MG63 (cell line): Measurements from ENCODE around the gene SATB1. TPM values are rescaled to one million over a fixed set of nuclear protein-coding genes. Genes with fewer than 3 reads are reported as not detected.
"Not testable (repeated sequence)": the region's sequence is repeated elsewhere in the genome, so short reads cannot be mapped to it uniquely, and the experiment has no call there.

Experiments used
- DNase-seq: peaks from one replicate; pipeline ENCODE4 v3.0.0-alpha.2; 2020
- H3K27me3 ChIP-seq: fragments of 250-450 bp; sonication (Bioruptor Pico); 2 replicates; pipeline ENCODE4 v1.5.1; 2020; ENCODE audit warnings: mild to moderate bottlenecking, moderate library complexity
- H3K36me3 ChIP-seq: fragments of 250-450 bp; sonication (Bioruptor Pico); 2 replicates; pipeline ENCODE4 v1.5.1; 2020; ENCODE audit warnings: mild to moderate bottlenecking, moderate library complexity
- H3K4me3 ChIP-seq: fragments of 250-450 bp; sonication (Bioruptor Pico); 2 replicates; pipeline ENCODE4 v1.5.1; 2020; ENCODE audit warnings: mild to moderate bottlenecking, moderate library complexity
- H3K9me3 ChIP-seq: fragments of 250-450 bp; sonication (Bioruptor Pico); 2 replicates; pipeline ENCODE4 v1.5.1; 2020; ENCODE audit warnings: mild to moderate bottlenecking, moderate library complexity
- total RNA-seq: library from RNA; depleted of rRNA; stranded (reverse); fragments of >200 nt; shearing (Covaris generic); gene quantifications from 2 replicates; pipeline ENCODE4 v1.2.3, GENCODE V29; 2014; ENCODE audit warnings: low replicate concordance; rRNA removed

SATB1 gene
- total RNA-seq = not detected in 2 replicates

DNA sequence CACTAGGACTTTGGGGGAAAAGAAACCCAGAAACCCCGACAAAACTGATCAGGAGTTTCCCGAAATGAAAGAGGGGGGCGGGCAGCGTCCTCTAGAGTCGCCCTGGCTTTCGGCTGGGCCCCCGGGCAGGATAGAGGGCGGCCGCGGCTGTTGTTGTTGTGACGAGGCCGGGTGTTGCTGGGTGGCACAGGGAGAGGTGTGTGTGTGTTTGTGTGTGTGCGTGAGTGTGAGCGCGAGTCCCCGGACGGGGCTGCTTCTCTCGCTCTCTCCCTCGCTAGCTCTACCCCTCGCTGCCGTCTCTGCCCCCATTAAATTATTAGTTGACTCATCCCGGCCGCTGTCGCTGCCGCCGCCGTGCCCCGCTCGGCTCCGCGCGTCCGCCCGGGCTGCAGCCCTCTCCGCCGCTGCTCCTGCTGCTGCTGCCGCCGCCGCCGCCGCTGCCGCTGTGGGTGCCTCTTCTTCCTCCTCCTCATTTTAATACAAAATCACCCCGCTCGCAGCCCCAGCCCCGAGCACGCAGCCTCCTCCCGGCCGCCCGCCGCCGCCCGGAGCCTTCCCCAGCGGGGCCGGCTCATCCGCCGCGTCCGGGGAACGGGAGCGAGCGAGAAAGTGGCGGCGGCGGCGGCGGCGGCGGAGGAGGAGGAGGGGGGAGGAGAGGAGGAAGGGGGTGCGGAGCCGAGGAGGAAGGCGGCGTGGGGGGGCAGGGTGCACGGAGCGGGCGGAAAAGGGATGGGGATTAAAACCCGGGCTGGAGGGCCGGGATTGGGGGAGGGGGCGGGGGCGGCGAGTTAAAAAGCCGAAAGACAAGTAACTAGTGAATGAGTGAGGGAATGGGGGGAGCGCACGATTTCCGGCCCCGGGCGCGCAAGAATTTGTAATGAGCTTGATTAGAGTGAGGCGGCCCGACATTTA lies at the start of gene SATB1:
TSS of gene SATB1 (minus strand) at position 611 of the 912 bp plus-strand sequence. CDS start 4,372 bp downstream, outside the sequence.
- peak within 1 kb of the TSS; percentile 39 for H3K4me3 ChIP-seq
- DNase-seq = peak; percentile 24
- peaks cover 16% of the 10 kb centered on the region; the same call in 1 of the 2 replicates for H3K27me3 ChIP-seq
- H3K36me3 ChIP-seq = no peaks in the 10 kb centered on the region
- H3K9me3 ChIP-seq = no peaks in the 10 kb centered on the region

DNA sequence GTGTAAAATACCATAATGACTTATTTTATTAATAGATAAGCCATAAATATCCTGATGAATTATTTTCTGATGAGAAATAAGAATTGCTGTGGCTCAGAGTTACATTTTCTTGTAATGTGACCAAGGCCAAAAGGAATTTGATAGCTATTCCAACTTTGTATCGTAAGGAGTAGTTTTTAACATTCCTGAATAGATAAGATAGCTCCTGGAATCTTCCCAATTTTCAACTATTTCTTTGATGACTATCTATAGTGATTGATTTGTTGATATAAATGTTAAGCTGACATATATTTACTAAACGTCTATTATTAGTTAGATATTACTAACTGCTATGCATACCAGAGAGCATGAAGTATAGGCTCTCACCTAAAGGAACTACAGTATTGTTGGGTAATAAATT lies 49.1 kb upstream of the SATB1 start:
- Histone ChIP-seq H3K9me3 (no peaks in the 10 kb centered on the region), H3K36me3 (no peaks in the 10 kb centered on the region), H3K27me3 (no peaks in the 10 kb centered on the region), H3K4me3 (no peak overlapping the region)
- no peak for DNase-seq

DNA sequence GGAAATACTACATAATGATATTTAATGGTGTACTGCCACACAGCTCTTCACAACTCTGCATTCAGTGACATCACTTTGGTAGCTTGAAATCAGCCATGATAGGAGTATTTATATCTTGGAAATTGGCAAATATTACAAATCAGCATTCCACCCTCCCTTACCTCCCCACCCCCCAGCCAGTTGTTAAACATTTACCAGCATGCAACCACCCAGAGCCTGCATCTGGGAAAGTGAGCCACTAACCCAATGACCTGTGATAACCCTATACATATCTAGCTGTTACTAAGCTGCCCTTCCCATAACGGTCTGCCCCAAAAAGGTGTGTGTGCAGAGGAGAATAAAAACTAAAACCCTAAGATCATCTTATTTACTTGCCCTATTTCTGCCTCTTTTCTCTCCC lies 44.6 kb upstream of the SATB1 start:
- DNase-seq = no peak
- H3K9me3 ChIP-seq = no peaks in the 10 kb centered on the region
- H3K36me3 ChIP-seq = no peaks in the 10 kb centered on the region
- H3K27me3 ChIP-seq = no peaks in the 10 kb centered on the region
- H3K4me3 ChIP-seq = no peak overlapping the region

DNA sequence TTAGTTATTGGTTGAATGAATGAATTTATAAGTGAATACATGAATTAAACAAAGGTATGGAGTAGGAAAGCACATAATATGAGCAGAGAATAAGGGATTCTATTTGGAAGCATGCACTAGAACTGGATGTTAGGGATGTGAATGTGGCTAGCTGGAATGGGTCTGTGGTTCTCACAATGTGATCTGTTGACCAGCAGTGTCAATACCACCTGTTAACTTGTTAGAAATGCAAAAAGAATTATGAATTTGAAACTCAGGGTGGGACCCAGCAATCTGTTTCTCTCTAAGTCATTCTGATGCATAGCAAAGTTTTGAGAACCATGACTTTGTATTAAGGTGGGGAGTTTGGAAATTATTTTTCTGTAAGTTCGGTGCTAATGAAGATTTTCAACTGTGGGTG lies 41.0 kb upstream of the SATB1 start:
- no peaks in the 10 kb centered on the region for H3K27me3 ChIP-seq
- H3K9me3 ChIP-seq = no peaks in the 10 kb centered on the region
- no peaks in the 10 kb centered on the region for H3K36me3 ChIP-seq
- DNase-seq = no peak
- H3K4me3 ChIP-seq = no peak overlapping the region

DNA sequence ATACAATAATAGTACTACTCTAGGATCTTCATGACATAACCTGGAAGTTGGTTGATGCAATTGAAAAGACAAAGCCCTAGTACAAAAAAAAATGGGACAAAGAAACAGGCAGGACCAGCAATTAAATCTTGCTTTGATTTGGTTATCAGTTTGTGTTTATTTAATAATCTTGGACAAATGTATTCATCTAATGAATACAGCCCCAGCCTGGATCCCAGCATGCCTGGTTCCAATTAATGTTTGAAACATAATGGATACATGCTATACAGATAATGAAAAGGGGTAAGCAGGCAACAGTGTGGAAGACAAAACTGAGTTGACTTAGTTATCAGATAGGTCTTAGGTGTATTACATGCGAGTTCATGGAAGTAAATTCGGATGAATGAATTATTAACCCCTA lies 29.6 kb upstream of the SATB1 start:
- Histone ChIP-seq H3K4me3 (no peak overlapping the region), H3K9me3 (no peaks in the 10 kb centered on the region), H3K36me3 (no peaks in the 10 kb centered on the region), H3K27me3 (no peaks in the 10 kb centered on the region)
- no peak for DNase-seq

DNA sequence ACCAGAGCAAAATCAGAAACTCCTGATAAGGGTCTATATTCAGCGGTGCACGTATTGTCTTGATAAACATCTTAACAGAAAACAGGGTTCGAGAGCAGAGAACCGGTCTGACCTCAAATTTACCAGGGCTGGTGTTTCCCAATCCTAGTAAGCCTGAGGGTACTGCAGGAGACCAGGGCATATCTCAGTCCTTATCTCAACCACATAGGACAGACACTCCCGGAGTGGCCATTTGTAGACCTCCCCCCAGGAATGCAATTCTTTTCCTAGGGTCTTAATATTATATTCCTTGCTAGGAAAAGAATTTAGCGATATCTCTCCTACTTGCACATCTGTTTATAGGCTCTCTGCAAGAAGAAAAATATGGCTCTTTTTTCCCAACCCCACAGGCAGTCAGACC lies 24.5 kb upstream of the SATB1 start:
- H3K9me3 ChIP-seq, H3K4me3 ChIP-seq, H3K36me3 ChIP-seq, DNase-seq, H3K27me3 ChIP-seq: not testable (repeated sequence)

DNA sequence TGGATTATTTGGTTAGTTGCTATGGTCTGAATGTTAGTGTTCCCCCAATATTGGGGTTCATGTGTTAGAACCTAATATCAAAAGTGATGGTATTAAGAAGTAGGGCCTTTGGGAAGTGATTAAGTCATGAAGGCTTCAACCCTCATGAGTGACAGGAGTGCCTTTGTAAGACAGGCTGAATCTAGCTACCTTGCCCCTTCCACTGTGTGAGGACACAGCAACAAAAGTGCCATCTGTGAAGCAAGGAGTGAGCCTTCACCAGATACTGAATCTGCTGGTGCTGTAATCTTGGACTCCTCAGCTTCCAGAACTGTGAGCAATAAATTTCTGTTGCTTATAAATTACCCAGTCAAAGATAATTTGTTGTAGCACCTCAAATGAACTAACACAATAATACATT lies 22.6 kb upstream of the SATB1 start:
- Histone ChIP-seq H3K27me3 (peaks cover 19% of the 10 kb centered on the region), H3K9me3 (no peaks in the 10 kb centered on the region), H3K4me3 (no peak overlapping the region), H3K36me3 (no peaks in the 10 kb centered on the region)
- no peak for DNase-seq

DNA sequence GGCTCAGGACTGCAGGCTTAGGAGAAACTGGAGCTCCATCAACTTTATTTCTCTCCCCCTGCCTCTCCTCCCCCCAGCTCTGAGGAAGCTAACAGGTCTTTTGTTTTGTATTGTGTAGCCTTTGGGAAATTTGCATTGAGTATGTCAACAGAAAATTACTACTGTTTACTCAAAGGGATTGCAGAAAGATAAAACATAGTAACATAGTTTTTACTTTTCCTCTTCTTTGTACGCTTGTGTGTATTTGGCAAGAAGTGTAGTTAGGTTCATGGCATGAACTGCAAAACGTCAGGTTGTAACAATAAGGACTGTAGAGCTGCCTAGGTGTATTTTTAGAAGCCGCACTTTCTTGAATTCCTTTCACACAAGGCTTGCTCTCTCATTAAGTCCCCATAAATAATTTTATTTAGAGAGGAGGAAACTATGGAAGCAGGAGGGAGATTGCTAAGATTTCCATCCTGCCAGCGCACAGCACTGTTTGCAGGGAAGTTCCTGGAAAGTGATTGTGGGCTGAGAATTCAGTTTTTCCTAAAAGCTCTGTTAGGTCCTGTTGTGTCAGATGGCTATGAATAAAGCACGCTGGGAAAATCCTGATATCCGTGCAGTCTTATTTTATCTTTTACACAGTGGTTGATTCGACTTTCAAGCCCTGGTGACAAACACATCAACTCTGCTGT lies 21.1 kb upstream of the SATB1 start:
- no peak for DNase-seq
- Histone ChIP-seq H3K4me3 (no peak overlapping the region), H3K27me3 (peaks cover 23% of the 10 kb centered on the region), H3K36me3 (no peaks in the 10 kb centered on the region), H3K9me3 (no peaks in the 10 kb centered on the region)

DNA sequence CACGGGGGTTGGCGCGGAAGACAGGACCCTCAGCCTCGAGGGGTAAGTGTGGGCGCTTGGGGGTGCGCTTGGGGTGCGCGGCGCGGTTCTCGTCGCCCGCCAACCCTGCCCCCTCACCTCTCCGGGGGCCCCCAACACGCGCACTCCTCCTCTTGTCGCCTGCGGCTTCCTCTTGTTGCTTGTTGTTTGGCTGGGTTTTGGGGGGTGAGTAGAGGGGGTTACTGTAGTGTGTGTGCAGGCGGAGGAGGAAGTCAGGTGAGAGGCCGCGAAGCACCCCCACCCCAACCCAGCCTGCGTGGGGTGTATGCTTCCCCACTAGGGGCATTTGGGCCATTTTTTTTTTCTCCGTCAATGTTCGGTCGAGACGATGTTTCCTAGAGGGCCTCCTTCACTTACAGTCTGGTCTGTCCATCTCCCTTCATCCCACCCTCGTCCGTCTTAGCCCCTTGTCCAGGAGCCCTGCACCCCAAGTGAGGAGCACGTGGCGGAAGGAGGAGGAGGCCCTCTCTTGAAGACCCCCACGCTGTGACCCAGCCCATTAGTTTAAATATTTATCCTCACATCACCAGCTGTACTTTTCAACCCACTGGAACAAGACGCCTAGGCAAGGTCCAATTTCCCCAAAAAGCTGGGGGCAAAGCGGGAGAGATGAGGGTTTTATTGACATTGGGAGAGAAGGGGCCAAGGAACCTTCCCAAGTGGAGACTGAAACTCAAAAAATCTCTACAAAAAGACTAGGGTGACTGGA lies 20.4 kb upstream of the SATB1 start:
- H3K4me3 ChIP-seq = no peak overlapping the region
- no peak for DNase-seq
- peaks cover 23% of the 10 kb centered on the region for H3K27me3 ChIP-seq
- H3K9me3 ChIP-seq = no peaks in the 10 kb centered on the region
- no peaks in the 10 kb centered on the region for H3K36me3 ChIP-seq

DNA sequence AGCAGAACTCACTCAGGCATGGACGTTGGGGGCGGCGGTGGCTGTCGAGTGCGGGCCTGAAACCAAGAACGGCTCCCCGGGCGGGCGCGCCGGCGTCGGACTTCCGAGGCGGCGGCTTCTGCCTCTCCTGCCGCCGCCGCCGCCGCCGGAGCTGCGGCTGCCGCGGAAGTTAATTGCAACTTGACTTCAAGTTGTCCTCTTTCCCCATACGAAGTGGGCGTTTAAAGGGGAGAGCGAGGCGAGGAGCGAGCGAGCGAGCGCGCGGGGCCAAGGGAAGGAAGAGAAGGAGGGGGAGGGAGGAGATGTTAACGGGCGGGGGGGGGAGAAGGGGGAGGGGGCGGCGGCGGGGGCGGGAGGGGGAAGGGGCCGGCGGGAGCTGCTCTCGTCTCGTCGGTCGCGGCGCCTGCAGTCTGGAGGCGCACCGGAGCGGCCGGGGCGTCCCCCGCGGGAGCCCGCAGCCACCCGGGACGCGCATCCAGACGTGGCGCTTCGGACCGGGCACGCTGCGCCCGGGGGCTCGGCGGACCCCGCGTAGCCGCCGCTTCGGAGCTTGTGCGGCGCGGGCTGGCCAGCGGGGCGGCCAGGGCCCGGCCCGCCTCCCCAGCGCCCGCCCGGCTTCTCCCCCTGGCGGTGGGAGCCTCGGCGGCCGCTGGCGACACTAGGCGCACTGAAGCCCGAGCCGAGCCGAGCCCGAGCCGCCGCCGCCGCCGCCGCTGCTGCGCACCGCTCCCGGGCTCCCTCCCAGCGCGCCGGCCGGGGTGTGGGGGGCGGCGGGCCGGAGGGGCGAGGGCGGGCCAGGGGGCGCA lies 19.7 kb upstream of the SATB1 start:
- DNase-seq = peak; percentile 33
- peaks cover 26% of the 10 kb centered on the region for H3K27me3 ChIP-seq
- H3K36me3 ChIP-seq = no peaks in the 10 kb centered on the region
- H3K9me3 ChIP-seq = no peaks in the 10 kb centered on the region
- no peak overlapping the region for H3K4me3 ChIP-seq

DNA sequence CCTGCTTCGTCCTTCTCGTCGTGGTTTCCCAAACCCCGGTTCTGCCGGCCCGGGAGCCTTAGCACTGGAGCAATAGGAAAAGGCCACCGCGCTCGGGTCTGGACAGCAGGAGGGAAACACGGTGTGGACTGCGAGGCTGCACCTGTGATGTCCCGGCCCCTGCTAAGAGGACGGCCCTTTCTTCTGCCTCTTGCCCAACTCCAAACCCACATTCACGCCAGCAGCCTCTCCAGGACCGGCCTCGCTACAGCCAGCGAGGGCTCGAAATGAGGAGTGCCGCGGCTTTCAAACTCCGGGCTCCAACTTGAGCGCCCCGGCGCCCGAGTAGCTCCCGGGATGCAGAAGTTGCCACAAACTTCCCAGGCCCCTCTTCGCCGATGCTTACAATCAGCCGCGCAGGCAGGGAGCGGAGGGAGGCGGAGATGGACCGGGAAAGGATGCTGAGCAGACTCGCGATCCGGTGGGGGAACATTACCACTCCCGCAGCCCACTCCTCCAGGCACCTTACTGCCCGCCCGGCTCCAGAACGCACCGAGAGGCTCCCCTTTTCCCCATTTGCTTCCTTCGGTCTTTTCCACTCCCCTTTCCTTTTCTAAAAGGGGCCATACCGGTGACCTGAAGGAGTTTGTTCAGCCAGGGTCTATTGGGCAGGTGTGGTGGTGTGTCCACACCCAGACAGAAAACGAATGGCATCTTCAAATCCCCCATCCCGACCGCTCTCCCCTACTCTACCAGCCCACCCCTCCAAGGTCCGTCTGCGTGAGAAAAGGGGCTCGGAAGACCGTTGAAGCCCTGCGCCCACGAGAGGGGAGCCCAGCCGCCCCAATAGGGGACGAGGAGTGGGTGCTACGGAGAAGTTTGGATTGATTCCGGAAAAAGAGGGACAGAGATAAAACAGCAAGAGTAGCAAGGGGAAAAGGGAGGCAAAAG lies 18.8 kb upstream of the SATB1 start:
- Histone ChIP-seq H3K9me3 (no peaks in the 10 kb centered on the region), H3K36me3 (no peaks in the 10 kb centered on the region), H3K27me3 (peaks cover 26% of the 10 kb centered on the region), H3K4me3 (no peak overlapping the region)
- no peak for DNase-seq

DNA sequence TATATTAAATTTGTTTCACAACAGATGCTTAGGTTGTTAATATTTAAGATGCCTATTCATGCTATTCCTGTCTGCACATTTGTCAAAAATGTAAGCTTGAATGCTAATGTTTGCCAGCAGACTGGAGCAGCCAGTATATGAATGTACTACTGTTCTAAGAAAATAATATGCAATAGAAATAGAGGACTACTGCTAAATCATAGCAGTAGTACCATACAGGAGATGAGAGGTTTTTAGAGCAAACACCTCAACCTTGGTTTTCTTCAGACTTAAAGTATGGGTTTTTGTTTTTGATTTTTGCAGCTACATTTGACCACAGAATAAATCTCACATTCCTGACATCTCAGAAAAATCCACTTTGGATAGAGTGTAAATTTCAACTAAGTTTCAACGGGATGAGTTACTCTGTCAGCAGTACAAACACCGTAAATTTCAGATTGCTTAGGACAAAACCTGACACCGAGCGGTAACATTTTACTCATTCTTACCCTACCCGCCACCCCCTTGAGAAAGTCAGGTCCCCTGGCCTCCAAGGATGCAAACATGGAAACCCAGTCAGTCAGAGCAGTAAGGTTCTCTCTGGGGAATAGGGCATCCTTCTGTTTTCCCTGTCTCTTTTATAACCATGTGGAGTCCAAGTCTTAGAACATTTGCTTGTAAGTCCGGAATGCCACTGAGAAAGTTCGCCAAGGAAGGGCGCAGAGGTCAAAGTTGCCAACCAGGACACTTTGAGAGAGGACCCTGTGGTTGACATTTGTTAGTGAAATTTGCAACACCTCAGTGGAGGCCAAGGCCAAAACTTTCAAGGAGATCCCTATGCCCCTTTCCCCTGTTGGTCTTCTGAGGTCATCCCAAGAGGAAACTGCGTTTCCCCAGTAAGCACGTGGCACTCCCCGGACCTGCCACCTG lies 17.9 kb upstream of the SATB1 start:
- no peaks in the 10 kb centered on the region for H3K9me3 ChIP-seq
- no peak for DNase-seq
- H3K27me3 ChIP-seq = peaks cover 26% of the 10 kb centered on the region
- no peaks in the 10 kb centered on the region for H3K36me3 ChIP-seq
- H3K4me3 ChIP-seq = no peak overlapping the region

DNA sequence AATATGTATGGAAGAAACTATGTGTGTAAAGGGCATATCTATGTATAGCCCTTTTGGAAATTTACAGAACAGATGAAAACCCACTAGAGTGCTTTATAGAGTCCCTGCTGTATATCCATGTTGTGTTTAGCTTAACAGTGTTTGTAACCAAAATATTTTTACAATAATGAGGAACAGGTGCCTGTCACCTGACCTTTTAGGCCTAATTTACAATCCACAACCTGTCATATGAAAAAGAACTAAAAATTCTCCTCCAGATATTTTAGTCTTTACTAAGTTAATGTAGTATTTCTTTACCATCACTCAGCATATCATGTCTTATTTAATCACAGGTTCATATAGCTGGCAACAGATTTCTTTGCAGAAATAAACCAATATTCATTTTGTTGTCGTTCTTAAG lies 16.4 kb upstream of the SATB1 start:
- H3K4me3 ChIP-seq = no peak overlapping the region
- no peaks in the 10 kb centered on the region for H3K9me3 ChIP-seq
- DNase-seq = no peak
- no peaks in the 10 kb centered on the region for H3K36me3 ChIP-seq
- peaks cover 26% of the 10 kb centered on the region for H3K27me3 ChIP-seq

DNA sequence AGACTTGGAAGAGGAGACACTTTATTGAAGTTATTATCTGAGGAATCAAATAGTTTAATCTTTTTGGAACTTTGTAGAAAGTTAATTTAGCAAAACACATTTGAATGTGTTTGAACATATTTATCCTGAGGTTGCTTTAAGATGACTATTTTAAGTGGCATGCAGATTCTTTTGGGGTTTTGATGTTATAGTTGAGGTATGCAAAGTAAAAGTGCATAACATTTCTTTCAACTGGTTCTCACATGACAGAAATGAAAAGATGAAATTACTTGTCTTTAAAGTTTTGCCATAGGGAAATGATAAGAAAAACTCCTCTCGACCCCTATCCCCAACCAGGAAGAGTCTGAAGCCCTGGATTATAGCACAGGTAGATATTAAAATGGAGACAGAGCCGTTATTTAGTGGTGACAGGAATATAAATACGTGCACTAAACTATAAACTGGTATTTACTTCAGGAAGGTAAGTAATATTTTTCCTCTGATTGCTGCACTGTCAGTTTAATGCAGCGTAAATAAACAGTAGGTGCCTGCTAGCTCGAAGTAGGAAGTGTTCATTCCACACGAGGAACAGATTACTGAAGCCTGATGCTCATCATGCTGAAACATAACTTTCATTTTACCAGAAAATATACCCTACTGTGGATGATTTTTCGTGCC lies 15.1 kb upstream of the SATB1 start:
- Histone ChIP-seq H3K9me3 (no peaks in the 10 kb centered on the region), H3K36me3 (no peaks in the 10 kb centered on the region), H3K4me3 (no peak overlapping the region), H3K27me3 (peaks cover 21% of the 10 kb centered on the region)
- no peak for DNase-seq
